Posterior cingulate gyrus (tissue), 11 donors: ENCODE measurements around the gene CERS6.
A peak's percentile ranks its signal among the peaks of the same experiment; 100 is the strongest.
"Not testable (repeated sequence)": the region's sequence is repeated elsewhere in the genome, so short reads cannot be mapped to it uniquely, and the experiment has no call there.

Experiments
- DNase-seq, 10 donors: peaks; one replicate each; pipeline versions ENCODE4 v3.0.0 to v3.0.0-alpha.2; 2020 to 2021; ENCODE audit warnings: mixed read lengths in 3 of 10
- intact Hi-C: fragments of 100-400 bp; cut with DNase I; formaldehyde crosslinking; loops from one replicate; pipeline ENCODE4 v1.15.1; 2023

Gene CERS6

DNA sequence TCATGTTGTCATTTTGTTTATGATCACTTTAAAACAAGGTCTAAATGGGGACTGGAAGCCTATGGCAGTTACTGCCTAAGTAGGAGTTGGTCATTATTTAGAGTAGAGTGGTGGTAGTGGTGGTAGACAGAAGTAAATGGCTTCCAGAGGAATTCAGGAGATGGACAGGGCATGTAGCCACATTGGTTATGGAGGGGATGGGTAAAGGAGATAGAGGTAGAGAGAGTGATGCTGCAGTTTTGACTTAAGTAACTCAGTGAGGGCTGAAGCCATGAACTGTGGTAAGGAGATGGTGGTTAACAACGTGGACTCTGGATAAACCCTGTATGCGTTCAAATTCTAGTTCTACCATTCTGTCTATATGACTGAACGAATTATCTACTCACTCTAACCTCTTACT, 284.7 kb downstream of the CERS6 start:
- no peak for DNase-seq
- intact Hi-C loops, result no loop called here

DNA sequence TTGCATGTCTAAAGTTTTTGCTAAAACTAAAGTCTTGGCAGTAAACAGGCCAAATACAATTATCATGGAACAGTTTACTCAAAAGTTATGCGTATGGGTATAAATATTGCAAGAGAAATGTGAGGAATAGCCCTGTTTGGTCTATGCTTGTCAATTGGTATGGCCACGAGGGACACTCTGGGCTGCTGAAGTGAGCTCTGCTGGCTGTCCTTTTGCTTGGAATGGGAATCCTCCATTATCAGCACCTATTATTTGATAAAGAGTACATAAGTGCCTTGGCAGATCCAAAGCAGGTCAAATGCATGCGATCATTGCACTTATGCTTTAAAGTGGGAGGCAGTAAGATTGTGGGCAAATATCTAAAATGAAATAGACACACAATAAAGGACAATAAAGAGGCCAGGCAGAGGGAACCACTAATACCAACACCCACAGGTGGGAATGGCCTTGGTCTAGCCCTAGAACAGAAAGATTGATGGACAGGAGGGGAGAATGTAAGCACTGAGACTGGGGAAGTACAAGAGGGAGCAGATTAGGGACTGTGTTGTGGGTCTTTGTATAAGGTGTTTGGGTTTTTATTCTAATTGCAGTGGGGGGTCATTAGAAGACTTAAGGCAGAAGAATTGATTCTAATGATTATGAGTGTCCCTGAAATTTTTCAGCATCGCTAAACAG, 286.3 kb downstream of the CERS6 start:
- DNase-seq, result no peak
- intact Hi-C loops, result no loop called here

DNA sequence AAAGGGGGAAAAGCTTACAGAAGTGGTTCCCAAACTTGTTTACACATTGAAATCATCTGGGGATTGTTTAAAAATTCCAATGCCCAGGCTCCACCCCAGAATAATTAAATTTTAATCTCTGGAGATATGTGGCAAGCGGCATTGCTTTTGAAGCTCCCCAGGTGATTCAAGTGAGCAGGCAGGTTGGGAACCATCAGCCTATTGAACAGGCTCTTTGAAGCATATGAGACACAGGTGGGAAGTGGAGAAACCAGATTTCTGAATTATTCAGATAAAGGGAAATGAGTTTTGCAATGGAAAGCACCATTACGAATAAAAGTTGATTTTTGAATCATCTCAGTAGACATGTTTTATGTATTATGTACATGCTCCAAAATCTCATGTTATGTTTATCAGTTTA, 288.8 kb downstream of the CERS6 start:
- DNase-seq, result no peak
- intact Hi-C loops, result no loop called here

DNA sequence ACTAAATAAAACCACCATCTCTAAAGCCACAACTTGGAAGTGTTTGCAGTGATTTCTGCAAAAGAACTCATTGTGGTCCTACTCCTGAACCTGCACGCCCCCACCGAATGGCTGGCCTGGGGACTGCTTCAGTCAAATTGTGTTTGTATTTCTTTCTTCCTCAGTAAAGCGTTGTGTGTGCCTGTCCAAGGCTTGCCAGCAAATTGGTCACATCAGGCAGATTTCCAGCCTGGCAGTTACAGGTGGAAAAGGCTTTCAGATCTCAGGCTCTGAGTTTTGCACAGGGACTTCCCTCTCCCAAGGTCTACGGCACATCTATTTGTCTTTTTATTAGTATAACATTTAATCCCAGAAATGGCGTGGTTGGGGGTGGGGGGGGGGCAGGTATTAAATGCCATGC, 292.4 kb downstream of the CERS6 start:
- no peak for DNase-seq
- intact Hi-C loops, result no loop called here

DNA sequence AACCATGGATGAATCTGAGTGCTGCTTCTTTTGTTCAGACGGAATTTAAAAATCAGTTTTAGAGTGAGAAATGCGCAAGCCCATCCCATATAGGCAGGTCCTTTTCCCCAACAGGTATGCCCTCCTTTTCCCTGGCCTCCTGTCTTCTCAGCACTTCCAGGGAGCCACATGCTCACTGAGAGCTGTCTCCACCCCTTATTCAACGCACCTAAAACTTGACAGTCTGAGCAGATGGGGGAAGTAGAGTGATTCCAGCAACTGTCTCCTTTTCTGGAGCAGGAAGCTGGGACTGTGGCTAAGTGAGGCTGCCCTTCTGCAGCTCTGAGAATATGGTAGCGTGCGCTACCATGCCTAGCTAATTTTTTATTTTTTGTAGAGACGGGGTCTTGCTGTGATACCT, 293.2 kb downstream of the CERS6 start:
- intact Hi-C loops, result no loop called here
- DNase-seq, result no peak

DNA sequence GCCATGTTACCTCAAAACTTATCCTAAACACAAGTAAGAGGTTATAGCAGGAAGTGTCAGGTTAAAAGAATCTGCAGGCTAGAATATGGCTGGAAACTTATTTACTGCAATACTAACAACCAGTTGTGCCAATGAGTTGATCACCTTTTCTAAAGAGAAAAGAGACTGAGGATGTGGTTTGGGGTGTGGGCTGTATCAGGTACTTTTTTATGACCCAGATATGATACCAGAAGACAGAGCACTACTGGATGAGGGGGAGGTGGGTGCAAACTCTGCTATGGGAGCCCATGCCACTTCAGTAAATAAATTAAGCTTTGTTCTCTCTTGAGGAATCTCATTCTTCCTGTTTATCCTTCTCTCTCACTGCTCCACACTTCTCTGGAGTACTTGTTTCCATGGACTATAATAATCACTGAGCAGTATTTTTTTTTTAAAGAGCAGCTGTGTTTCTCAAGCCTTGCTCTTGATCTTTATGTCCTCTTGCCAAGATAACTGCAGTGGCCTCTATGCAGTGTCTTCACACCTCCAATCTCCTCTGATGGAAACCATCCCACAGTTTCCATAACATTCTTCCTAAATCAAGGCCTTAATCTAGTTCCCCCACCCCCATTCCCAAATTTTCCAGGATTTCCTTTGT, 295.1 kb downstream of the CERS6 start:
- intact Hi-C loops, result no loop called here

DNA sequence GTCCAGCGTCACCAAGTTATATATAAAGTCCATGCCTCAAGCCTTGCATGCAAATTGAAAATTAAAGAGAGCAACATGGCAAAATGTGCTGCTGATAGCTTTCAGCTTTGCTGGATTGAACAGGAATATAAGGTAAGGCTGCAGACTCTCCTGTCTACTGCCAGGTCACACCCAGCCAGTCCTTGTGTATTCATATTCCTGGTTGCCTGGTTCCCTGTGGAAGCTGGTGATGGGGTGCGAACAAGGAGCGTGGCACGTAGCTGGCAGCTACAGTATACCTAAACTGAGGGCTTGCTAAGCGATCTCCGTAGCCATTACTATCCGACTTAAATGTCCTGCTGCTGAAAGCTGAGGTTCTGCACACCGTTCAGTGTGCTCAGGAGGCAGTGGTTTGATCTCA, 296.3 kb downstream of the CERS6 start:
- no peak for DNase-seq
- intact Hi-C loops, result no loop called here

More for the DNA sequence above, 295.1 kb downstream of the CERS6 start:
- no peak for DNase-seq

DNA sequence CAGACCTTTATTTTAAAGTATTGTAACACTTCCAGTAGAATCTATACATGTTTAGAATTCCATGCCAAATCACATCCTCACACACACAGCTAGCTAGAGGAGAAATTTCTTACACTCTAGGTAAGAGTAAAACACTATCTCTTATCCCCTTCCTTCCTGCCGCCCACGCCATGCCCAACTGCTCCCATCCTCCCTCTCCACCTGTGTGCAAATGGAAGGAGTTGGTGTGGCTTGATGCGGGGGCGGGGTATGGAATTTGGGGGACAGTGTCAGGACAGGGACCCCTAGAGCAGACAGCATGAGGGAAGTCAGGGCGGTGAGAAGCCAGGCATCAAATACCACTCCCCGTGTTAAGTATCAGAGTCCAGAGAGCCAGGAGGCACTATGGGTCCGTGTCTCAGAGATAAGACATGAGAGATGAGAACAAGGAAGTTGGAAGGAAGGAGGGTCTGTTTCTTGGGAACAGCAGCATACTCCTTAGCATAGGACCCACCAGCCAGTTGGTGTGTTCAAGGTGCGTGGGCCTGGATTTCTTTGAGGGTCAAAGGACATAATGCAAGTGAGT, 297.8 kb downstream of the CERS6 start:
- intact Hi-C loops, result no loop called here
- DNase-seq, result no peak

DNA sequence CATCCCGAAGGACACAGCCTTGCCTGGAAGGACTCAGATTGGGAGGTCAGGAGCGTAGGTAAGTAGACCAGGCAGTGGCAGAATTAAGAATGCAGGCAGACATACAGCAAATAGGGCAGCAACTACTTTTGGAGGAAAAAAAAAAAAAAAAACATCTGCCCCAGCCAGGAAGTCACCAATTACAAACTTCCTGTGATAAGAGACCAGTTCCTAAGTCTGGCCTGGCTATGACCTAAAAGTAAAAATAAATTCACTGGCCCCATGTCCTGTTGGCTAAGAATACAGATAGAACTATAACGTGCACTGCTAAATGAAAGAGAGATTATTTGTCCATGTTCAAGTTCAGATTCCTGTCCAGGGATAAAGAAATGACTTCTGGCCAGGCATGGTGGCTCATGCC, 301.2 kb downstream of the CERS6 start:
- DNase-seq, result no peak
- intact Hi-C loops, result no loop called here

DNA sequence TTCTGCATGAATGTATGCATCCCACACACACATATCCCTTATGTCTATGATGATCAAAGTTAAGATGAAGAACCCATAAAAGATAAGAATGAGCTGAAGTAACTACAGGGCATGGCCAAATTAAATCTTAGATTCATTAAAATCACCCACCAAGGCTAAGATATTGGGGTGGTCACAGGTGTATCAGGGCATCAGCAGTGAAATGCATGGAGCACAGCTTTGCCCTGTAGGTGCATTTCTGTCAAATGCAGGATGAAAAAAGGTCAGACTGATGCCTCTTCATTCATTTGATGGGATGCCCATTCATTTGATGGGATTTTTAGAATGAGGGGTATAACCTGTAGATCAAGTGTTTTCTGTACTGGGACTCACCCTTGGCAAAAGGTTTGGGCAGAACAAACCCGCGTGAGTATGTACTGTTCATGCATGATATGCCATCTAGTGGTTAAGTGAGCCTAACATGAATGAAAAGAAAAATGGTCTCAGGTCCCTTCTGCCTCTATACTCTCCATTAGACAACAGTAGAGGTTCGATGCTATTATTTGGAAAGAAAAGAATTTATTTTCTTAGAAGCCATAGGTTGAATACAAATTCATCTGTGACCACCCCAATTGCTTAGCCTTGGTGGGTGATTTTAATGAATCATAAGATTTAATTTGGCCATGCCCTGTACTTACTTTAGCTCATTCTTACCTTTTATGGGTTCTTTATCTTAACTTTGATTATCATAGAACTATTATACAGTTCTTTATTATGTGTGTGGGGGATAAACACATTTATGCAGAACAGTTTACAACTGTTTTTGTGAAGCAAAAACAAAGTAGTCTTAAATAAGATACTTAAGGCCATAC, 303.1 kb downstream of the CERS6 start:
- DNase-seq, result no peak
- intact Hi-C loops, result loop anchor here (2.0 kb wide), 1 partner anchor 412 kb away; no protein-coding TSS in a partner anchor

DNA sequence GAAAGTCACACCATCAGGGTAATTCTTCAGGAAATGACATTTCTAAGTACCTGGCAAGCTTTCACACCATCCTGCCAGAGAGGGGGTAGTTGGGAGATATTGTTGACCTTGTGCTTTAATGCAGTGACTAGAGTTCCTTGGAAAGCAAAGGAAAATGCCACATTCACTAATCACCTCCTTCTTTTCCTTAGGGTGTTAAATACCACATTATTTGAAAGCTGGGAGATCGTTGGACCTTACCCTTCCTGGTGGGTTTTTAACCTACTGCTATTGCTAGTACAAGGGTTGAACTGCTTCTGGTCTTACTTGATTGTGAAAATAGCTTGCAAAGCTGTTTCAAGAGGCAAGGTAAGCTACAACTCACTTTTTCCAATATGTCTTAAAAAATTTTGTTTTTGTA, 309.3 kb downstream of the CERS6 start:
- DNase-seq, result no peak
- intact Hi-C loops, result no loop called here

DNA sequence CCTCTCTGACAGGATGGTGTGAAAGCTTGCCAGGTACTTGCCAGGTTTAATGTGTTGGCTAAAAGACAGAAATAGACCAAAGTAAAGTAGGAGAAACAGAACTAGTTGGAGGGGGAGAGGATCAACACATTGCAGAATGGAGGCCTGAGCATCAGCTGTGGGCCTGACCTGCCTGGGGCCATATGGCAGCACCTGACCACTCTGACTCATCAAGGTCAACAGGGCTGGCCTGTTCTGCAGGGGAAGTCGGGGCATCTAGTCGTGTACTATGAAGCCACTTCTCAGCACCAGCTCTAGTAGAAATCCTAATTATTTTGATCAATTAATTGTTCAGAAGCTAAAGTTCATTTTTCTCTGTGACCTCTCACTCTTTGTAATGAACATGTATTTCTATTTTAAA, 310.5 kb downstream of the CERS6 start:
- intact Hi-C loops, result no loop called here
- no peak for DNase-seq

DNA sequence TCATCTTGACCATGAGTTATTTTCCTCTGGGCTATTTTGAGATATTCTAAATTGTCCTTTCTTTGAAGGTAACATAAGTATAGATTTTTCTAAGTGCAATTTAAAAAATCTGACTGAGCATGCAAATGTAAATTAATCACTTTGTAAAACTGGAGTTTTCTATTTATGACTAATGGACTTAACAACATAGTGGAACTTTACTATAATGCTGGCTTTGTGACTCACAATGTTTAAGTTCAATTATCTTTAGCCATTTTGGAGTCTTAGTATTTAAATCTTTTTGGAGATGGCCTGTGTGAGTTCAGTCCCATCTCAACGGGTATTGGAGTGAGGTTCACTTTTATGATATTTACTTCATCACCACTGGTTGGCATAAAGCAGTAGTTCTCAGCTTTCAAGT, 311.2 kb downstream of the CERS6 start:
- no peak for DNase-seq
- intact Hi-C loops, result no loop called here

DNA sequence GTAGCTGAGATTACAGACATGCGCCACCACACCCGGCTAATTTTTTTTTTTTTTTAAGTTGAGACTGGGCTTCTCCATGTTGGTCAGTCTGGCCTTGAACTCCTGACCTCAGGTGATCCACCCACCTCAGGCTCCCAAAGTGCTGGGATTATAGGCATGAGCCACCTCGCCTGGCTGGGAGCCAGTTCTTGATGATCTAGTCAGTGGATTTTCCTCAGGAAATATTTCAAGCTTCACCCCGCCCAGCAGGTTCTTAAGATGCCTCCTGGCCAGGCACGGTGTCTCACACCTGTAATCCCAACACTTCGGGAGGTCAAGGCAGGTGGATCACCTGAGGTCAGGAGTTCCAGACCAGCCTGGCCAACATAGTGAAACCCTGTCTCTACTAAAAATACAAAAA, 312.3 kb downstream of the CERS6 start:
- intact Hi-C loops, DNase-seq: not testable (repeated sequence)

DNA sequence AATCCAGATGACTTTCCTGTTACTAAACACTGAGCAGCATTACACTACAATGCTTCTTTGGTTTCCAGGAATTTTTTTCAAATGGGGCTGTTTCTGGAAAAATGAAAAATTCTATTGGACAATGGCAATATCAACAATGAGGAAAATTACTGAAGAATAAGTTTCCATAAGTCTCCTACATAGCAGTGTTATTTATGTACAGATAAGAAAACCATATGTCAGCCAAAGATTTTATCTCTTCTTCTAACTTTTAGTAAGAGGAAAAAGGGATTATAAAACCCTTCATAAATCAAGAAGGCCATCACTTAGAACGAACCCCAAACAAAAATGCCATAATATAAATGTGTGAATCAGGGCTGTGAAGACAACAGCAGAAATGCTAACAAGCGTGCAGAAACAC, 314.7 kb downstream of the CERS6 start:
- intact Hi-C loops, result no loop called here
- no peak for DNase-seq

DNA sequence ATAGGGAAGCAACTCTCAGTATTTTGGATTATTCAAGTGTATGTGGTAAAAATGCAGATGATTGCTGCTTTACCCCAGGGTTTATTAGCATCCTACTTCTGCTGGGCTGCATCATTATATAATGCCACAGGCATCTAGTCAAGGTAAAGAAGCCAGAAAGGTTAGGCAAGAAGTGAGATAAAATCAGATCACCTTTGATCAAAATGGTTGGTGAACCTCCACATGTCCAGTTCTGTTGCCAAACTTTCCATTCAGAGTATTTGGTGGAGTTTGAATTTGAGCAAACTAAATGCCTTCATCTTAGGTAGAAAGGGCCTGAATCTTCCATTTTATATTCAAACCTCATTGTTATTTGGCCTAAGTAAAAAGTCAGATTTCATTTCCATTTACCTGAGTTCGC, 316.6 kb downstream of the CERS6 start:
- intact Hi-C loops, result no loop called here

DNA sequence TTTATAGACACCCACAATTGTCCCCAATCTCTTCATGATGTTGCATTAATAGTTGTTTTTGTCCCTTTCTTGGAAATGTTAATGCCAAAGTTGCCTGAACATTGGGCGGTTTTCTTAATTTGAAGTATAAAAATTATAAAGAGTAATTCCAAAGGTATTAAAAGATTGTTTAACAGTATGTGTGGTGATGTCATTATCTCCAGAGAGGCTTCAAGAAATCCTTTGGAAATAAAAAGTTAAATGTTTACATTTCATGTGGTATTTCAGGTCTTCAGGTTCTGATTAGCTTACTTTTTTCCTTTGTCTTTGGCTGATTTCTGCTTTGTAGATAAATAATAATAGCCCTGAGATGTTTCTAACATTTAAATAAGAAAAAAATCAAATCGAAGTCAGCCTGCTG, 317.1 kb downstream of the CERS6 start:
- intact Hi-C loops, result no loop called here
- no peak for DNase-seq

More for the DNA sequence above, 316.6 kb downstream of the CERS6 start:
- DNase-seq, result no peak

DNA sequence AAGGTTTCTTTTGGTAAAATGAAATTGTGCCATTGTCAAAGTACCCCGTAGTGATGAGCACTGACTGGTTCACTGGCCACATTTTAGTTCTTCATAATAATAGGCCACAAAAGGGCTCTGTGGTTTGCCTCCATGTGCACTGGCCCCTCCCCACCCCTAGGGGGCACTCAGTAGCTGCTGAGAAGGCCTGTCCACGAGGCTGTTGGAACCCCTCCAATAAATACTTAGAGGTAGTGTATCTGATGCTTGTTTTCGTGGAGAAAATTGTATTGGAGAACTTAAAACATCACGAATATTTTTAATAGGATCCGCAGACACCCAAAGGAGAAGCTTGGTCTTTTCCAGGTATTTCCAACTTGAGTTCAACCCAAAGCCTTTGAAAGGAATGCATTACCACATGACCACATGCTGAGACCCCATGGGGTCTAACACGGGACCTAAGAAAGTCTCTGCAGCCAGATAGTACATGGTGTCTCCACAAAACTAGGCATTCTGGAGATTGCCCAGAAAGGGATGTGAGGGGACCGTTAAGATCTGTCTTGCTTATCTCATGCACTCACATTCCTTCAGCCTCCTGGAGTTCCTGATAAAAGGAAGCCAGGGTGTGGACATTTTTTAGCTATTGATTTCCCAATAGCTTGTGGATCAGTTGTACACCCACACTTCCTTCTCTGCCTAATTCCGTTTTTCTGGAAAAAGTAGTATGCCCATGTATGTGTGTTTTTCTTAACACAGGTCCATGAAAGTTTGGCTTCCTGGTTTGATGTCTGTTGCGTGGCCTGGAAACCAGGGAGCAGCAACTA, 317.8 kb downstream of the CERS6 start:
- peak in 4 of 10 donors; percentile 30 to 86 (median 44) for DNase-seq
- intact Hi-C loops, result no loop called here

DNA sequence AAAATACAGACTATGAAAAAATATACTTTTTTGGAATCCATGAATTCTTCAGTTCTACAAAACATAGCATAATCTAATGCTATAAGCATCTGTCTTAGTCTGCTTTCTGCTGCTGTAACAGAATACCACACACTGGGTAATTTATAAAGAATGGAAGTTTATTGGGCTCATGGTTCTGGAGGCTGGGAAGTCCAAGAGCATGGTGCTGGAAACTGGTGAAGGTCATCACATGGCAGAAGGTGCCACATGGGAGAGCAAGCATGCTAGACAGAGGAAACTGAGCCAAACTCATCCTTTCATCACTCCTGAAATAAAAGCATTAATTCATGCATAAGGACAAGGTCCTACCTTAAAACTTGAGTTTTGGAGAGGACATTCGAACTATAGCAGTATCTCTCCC, 319.8 kb downstream of the CERS6 start:
- DNase-seq, result no peak
- intact Hi-C loops, result no loop called here

DNA sequence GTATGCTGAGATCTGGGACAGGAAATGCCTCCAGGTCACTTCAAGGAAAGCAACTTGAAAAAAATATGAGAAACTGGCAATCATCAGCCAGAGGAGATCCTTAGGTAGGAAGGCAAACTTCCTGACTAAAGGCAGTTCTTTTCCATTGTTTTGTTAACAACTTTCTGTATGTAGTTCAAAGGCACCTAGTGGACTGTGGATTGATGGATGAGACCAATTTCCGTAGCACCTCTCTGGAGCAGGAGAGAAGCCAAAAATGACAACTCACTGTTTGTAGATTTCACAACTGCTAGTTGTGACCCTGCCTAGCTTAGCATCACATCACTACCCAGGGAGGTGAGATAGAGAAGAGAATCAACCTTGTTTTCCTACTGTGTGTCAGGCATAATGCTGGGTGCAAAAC, 324.6 kb downstream of the CERS6 start:
- no peak for DNase-seq
- intact Hi-C loops, result no loop called here
